ENCODE data around the gene GYPC. TPM values are rescaled to one million over a fixed set of nuclear protein-coding genes. Genes with fewer than 3 reads are reported as not detected.
"Not testable (repeated sequence)": the region's sequence is repeated elsewhere in the genome, so short reads cannot be mapped to it uniquely, and the experiment has no call there.

GYPC gene
- total RNA-seq, 1 donor = 468 TPM

GRCh38 chr2:126664639-126665038 lies 8.7 kb downstream of the GYPC start:
- DNase-seq (ENCODE audit: low read depth in 2 of 3, low spot score in 2 of 3) = no peak

- no peak for DNase-seq (ENCODE audit: low read depth in 2 of 3, low spot score in 2 of 3)
These were observed 9.5 kb downstream of the GYPC start for GRCh38 chr2:126665483-126665882.

DNA sequence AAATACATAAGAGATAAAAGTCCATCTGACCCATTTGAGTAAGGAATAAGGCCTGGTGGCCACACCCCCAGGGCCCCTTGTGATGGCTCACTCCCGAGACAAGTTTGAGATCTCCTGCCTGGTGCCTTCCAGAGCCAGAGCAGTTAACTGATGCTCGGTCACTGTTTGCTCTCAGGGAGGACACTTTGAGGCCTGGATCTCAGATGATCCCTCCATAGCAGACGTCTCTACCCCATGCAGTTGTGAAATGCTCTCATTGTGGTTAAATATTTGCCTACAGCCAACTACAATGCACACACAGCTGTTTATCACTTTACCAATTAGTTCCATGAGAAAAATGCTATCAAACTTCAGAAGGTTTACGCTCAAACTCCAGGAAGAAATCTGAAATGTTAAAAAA lies 12.3 kb downstream of the GYPC start:
- DNase-seq (ENCODE audit: low read depth in 2 of 3, low spot score in 2 of 3) = no peak

DNA sequence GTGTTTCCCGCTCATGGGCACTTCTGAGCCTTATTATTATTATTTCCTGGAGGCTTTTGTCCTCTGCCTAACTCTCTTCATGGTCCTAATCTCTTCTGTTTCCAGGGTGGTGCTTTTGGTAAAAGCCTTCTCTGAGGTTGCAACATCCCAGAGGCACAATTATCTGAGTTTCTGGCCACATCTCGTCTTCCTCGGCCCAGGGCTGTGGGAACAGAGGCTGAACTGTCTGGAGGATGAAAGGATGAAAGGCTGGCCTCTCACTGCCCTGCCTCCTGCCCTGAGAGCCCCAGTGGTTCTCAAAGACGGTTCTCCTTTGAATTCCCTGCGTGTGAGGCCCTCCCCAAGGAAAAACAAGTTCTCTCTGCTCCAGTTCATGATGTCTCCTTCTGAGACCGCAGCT lies 13.8 kb downstream of the GYPC start:
- no peak for DNase-seq (ENCODE audit: low read depth in 2 of 3, low spot score in 2 of 3)

DNA sequence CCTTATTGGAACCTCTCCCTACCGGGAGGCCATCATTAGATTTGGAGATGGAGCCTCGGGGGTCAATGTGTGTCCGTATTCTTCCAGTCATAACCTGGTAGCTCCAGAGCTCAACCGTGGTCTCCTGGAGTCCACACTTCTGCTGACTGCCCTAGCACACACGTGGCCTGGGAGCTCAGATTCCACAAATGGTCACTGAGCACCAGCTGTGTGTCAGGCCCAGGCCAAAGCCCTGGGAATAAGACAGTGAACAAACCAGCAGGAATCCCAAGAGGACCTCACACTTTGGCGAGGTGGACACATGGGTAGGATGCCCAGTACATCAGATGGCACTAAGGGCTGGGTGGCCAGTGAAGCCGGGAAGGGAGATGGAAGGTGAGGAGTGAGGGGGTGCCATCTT lies 15.5 kb downstream of the GYPC start:
- DNase-seq (ENCODE audit: low read depth in 2 of 3, low spot score in 2 of 3) = no peak

- DNase-seq (ENCODE audit: low read depth in 2 of 3, low spot score in 2 of 3) = no peak
These were observed 17.1 kb downstream of the GYPC start for GRCh38 chr2:126672980-126673605.

DNA sequence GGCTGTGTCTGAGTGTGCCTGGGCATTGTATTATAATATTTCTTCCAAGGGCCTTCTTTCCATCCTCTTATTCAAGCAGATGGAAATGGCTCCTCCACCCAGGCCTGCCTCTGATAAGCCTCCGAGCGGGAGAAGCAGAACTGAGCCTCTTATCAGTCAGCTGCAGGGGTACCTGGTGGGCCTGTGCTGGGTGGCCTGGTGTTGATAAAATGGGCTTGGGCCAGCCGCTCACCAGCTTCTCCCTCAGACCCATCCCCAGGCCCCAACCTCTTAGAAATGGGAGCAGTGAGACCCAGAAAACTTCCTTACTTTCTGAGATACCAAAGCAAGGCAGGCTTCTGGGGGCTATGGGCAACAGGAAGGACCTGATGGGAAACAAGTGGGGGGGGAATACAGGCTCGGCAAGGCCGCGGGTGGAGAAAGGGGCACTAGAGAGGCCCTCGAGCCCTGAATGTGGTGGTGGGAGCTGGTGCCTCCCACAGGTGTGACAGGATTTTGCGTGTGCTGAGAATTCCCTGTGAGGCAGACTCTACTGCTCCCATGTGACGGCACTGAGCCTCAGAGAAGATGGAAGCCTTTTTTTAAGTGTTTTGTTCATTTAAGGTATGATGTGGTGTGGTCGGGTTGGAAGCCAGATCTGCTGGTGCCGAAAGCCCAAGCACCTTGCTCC lies 18.3 kb downstream of the GYPC start:
- DNase-seq (ENCODE audit: low read depth in 2 of 3, low spot score in 2 of 3) = peak in 2 of 3 donors; percentile 67 to 82

GRCh38 chr2:126675637-126676036 lies 19.7 kb downstream of the GYPC start:
- DNase-seq (ENCODE audit: low read depth in 2 of 3, low spot score in 2 of 3) = no peak

GRCh38 chr2:126676221-126677175 lies 20.5 kb downstream of the GYPC start:
- DNase-seq (ENCODE audit: low read depth in 2 of 3, low spot score in 2 of 3) = no peak

GRCh38 chr2:126677176-126677538 lies 21.2 kb downstream of the GYPC start:
- DNase-seq (ENCODE audit: low read depth in 2 of 3, low spot score in 2 of 3) = no peak

- no peak for DNase-seq (ENCODE audit: low read depth in 2 of 3, low spot score in 2 of 3)
These were observed 22.5 kb downstream of the GYPC start for GRCh38 chr2:126678269-126679065.

DNA sequence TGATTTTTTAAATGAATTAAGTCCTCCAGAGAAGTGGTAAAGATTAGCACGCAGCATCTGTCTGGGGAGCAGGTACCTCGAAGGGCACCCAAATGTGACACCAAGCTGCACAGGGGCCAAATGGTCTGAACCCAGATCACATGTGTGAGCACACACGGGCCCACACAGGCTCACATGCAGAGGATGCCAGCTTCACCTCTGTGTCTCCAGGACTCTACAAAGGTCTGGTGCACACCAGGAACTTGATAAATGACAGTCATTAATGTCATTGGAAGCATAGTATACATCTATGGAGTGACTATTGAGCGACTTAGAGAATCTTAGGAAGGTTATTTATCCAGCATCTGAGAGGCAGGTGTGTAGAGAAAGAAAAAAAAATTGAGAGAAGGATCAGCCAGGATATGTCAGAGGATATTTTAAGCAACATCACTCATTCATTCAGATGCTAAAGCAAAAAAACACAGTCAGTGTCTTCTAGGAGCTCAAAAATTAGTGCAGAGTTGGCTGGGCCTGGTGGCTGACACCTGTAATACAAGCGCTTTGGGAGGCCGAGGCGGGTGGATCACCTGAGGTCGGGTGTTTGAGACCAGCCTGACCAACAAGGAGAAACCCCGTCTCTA lies 23.2 kb downstream of the GYPC start:
- DNase-seq (ENCODE audit: low read depth in 2 of 3, low spot score in 2 of 3) = no peak

- DNase-seq (ENCODE audit: low read depth in 2 of 3, low spot score in 2 of 3) = no peak
These were observed 25.5 kb downstream of the GYPC start for GRCh38 chr2:126681505-126681904.

DNA sequence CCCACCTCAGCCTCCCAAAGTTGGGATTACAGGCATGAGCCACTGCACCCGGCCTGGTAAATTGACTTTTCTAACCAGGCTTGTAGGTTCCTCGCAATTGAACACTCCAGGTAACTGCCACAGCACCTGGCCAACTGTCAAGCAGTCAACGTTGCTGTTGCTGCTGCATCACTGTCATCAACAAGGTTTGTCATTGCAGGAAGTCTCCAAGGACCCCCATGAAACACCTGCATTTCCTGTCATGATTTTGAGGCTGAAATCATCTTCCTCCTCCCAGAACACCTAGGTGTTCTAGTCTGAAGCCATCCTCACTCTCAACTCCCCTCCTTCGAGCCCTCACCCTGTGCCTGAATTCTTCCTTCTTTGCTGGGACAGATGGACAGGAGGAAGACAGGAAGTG lies 29.7 kb downstream of the GYPC start:
- no peak for DNase-seq (ENCODE audit: low read depth in 2 of 3, low spot score in 2 of 3)

GRCh38 chr2:126686286-126686685 lies 30.3 kb downstream of the GYPC start:
- DNase-seq (ENCODE audit: low read depth in 2 of 3, low spot score in 2 of 3) = no peak

- DNase-seq (ENCODE audit: low read depth in 2 of 3, low spot score in 2 of 3) = no peak
These were observed 31.0 kb downstream of the GYPC start for GRCh38 chr2:126686841-126687485.

- DNase-seq (ENCODE audit: low read depth in 2 of 3, low spot score in 2 of 3) = no peak
These were observed 31.5 kb downstream of the GYPC start for GRCh38 chr2:126687503-126687902.

- not testable (repeated sequence) for DNase-seq (ENCODE audit: low read depth in 2 of 3, low spot score in 2 of 3)
These were observed 32.6 kb downstream of the GYPC start for GRCh38 chr2:126688594-126688993.

DNA sequence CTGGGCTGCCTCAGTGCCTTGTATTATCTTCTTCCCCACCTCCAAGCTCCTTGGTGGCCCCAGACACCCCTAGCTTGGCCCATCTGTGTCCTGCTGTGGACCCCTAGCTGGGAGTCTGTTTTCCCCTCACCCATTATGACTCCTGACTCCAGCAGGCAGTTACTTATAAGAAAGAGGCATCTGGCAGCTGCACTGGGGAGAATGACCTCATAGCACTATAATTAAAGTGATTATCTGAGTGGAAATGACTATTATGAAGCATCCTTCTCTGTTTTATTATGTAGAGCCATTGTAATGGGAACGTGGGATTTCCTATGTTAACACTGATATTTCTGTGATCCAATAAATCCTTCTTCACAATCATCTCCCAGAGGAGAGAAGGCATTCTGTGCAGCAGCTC lies 36.3 kb downstream of the GYPC start:
- not testable (repeated sequence) for DNase-seq (ENCODE audit: low read depth in 2 of 3, low spot score in 2 of 3)

Measured in hematopoietic multipotent progenitor cell (in vitro differentiated cells).